SK-N-SH treated with all-trans-retinoic acid at 6 μM for 48 hours (cell line): Measurements from ENCODE around the gene RNF113B.

Experiments used
- ARNTL ChIP-seq: fragments of 450-650 bp; formaldehyde crosslinking; IDR thresholded peaks from 2 replicates; pipeline ENCODE4 v1.5.0; 2020; ENCODE audit warnings: low read depth, mild to moderate bottlenecking, moderate library complexity, borderline replicate concordance
- RARB ChIP-seq: fragments of 250-450 bp; sonication (Bioruptor Pico); IDR thresholded peaks from 2 replicates; pipeline ENCODE4 v1.8.0; 2021; ENCODE audit warnings: mild to moderate bottlenecking, moderate library complexity
- SNAI2 ChIP-seq: fragments of 250-450 bp; sonication (Bioruptor Pico); IDR thresholded peaks from 2 replicates; pipeline ENCODE4 v1.5.0; 2020; ENCODE audit warnings: mild to moderate bottlenecking, moderate library complexity
- ZC3H10 ChIP-seq: fragments of 250-450 bp; sonication (Bioruptor Pico); IDR thresholded peaks from 2 replicates; pipeline ENCODE4 v1.5.1; 2021; ENCODE audit warnings: mild to moderate bottlenecking, moderate library complexity
- ZFP30 ChIP-seq: fragments of 450-650 bp; formaldehyde crosslinking; IDR thresholded peaks from 2 replicates; pipeline ENCODE4 v1.5.0; 2022; ENCODE audit warnings: mild to moderate bottlenecking, moderate library complexity
- ZNF70 ChIP-seq: fragments of 450-650 bp; formaldehyde crosslinking; IDR thresholded peaks from 2 replicates; pipeline ENCODE4 v1.5.0; 2020; ENCODE audit warnings: mild to moderate bottlenecking, moderate library complexity
- TF ChIP-seq, protein P1 (sequence below): fragments of 250-450 bp; sonication (Bioruptor Pico); IDR thresholded peaks from 2 replicates; pipeline ENCODE4 v1.8.0; 2020; ENCODE audit warnings: mild to moderate bottlenecking, moderate library complexity, borderline replicate concordance
- TF ChIP-seq, protein P2 (sequence below): fragments of 250-450 bp; sonication (Bioruptor Pico); IDR thresholded peaks from 2 replicates; pipeline ENCODE4 v1.5.1; 2020; ENCODE audit warnings: low read depth, mild to moderate bottlenecking, moderate library complexity
- TF ChIP-seq, protein P3 (sequence below): fragments of 250-450 bp; sonication (Bioruptor Pico); IDR thresholded peaks from 2 replicates; pipeline ENCODE4 v1.5.1; 2021; ENCODE audit warnings: mild to moderate bottlenecking, moderate library complexity

DNA sequence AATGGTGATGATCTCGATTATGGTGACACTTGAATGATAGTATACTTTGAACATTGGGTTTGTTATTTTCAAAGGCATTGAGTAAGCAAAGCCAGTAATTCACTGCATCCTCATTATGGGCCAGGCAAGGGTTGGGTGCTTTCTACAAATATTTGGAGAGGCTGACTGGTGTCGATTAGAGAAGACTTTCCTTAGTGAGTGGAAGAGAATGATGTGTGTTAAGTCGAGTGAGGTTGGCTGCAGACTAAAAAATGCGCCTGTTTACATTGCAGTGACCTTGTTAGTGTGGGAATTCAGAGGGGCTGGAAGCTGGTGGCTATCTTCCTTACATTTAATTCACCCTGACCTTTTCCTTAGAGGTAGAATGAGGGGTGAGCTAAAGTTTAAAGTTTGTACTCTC is 22.4 kb upstream of the RNF113B start:
- TF ChIP-seq, protein P1, sequence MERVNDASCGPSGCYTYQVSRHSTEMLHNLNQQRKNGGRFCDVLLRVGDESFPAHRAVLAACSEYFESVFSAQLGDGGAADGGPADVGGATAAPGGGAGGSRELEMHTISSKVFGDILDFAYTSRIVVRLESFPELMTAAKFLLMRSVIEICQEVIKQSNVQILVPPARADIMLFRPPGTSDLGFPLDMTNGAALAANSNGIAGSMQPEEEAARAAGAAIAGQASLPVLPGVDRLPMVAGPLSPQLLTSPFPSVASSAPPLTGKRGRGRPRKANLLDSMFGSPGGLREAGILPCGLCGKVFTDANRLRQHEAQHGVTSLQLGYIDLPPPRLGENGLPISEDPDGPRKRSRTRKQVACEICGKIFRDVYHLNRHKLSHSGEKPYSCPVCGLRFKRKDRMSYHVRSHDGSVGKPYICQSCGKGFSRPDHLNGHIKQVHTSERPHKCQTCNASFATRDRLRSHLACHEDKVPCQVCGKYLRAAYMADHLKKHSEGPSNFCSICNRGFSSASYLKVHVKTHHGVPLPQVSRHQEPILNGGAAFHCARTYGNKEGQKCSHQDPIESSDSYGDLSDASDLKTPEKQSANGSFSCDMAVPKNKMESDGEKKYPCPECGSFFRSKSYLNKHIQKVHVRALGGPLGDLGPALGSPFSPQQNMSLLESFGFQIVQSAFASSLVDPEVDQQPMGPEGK = no peak
- TF ChIP-seq ZFP30 (CRISPR knock-in tag) = no peak
- TF ChIP-seq, protein P2, sequence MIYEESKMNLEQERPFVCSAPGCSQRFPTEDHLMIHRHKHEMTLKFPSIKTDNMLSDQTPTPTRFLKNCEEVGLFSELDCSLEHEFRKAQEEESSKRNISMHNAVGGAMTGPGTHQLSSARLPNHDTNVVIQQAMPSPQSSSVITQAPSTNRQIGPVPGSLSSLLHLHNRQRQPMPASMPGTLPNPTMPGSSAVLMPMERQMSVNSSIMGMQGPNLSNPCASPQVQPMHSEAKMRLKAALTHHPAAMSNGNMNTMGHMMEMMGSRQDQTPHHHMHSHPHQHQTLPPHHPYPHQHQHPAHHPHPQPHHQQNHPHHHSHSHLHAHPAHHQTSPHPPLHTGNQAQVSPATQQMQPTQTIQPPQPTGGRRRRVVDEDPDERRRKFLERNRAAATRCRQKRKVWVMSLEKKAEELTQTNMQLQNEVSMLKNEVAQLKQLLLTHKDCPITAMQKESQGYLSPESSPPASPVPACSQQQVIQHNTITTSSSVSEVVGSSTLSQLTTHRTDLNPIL (CRISPR knock-in tag) = no peak
- TF ChIP-seq, protein P3, sequence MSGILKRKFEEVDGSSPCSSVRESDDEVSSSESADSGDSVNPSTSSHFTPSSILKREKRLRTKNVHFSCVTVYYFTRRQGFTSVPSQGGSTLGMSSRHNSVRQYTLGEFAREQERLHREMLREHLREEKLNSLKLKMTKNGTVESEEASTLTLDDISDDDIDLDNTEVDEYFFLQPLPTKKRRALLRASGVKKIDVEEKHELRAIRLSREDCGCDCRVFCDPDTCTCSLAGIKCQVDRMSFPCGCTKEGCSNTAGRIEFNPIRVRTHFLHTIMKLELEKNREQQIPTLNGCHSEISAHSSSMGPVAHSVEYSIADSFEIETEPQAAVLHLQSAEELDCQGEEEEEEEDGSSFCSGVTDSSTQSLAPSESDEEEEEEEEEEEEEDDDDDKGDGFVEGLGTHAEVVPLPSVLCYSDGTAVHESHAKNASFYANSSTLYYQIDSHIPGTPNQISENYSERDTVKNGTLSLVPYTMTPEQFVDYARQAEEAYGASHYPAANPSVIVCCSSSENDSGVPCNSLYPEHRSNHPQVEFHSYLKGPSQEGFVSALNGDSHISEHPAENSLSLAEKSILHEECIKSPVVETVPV (CRISPR knock-in tag) = no peak
- TF ChIP-seq ARNTL (CRISPR knock-in tag) = no peak
- TF ChIP-seq ZC3H10 (CRISPR knock-in tag) = no peak
- TF ChIP-seq ZNF70 = no peak
- TF ChIP-seq SNAI2 (CRISPR knock-in tag) = no peak
- TF ChIP-seq RARB (CRISPR knock-in tag) = no peak
